GM12891 (cell line): ENCODE measurements around the gene TMEM186. TPM values are rescaled to one million over a fixed set of nuclear protein-coding genes. Genes with fewer than 3 reads are reported as not detected.
"Not testable (repeated sequence)": the region's sequence is repeated elsewhere in the genome, so short reads cannot be mapped to it uniquely, and the experiment has no call there.

Experiments
- DNase-seq: peaks from one replicate; pipeline ENCODE4 v3.0.0; 2011; ENCODE audit warnings: low spot score; ENCODE audit not compliant: insufficient read length
- FAIRE-seq: peaks from 2 replicates; lab custom pipeline; 2011; peaks lifted over from hg19 to GRCh38; lab: Jason Lieb, UNC
- PAX5 ChIP-seq: IDR thresholded peaks from 2 replicates; pipeline ENCODE4 v1.6.1; 2011; ENCODE audit warnings: low read length, moderate library complexity, mild to moderate bottlenecking; ENCODE audit not compliant: insufficient read depth, severe bottlenecking
- POLR2A ChIP-seq: IDR thresholded peaks from 2 replicates; pipeline ENCODE4 v1.6.1; 2011; ENCODE audit warnings: low read depth, low read length, control low read depth
- POLR2AphosphoS5 ChIP-seq: IDR thresholded peaks from 2 replicates; pipeline ENCODE4 v1.6.1; 2011; ENCODE audit warnings: low read depth, low read length, control low read depth
- POU2F2 ChIP-seq: IDR thresholded peaks from 2 replicates; pipeline ENCODE4 v1.6.1; 2011; ENCODE audit warnings: low read depth, mild to moderate bottlenecking, control low read depth, low read length, moderate library complexity
- SPI1 ChIP-seq: IDR thresholded peaks from 2 replicates; pipeline ENCODE4 v1.6.1; 2011; ENCODE audit warnings: low read depth, low read length, control low read depth
- TAF1 ChIP-seq: IDR thresholded peaks from 2 replicates; pipeline ENCODE4 v1.6.1; 2011; ENCODE audit warnings: low read depth, low read length, control low read depth
- polyA plus RNA-seq: library from polyadenylated mRNA; unstranded; fragments of >200 nt; gene quantifications from one replicate; pipeline ENCODE4 v1.2.1, GENCODE V29; 2012; ENCODE audit warnings: low read depth, missing spikeins, inconsistent platforms; ENCODE audit not compliant: missing spikeins

The TMEM186 gene, protein sequence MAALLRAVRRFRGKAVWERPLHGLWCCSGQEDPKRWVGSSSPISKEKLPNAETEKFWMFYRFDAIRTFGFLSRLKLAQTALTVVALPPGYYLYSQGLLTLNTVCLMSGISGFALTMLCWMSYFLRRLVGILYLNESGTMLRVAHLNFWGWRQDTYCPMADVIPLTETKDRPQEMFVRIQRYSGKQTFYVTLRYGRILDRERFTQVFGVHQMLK
- 11.7 TPM for polyA plus RNA-seq

DNA sequence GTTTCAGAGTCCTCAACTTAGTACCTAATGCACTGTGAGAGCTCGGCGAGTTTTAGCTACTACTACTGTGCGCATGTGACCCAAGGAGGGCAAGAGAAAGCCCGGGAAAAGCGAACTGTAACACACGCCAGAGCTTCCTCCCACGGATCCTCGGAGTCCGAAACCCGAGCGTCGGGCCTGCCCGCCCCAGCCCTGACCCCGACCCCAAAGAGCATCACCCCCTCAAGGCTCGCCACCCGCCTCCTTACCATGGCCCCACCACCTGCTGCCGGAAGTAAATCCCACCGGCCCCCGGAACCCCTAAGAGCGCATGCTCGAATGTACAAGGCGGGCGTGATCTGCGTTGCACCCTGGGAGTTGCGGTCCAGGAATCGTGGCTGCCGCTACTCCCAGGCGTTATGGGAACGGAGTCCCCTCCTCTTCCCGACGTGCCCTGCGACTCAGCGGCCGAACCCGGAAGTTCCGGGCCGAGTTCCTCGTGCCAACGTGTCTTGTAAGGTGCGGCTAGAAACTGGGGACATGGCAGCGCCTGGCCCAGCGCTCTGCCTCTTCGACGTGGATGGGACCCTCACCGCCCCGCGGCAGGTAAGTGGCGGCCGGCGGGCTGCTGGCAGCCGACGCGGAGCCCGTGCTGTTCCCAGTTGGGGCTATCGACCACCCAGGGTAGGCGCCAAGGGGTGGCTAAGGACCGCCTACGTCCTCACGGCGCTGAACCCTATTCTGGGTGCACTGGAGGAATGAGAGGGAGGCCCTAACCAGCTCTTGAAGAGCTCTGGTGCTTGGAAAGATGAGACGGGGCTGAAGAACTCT lies at the start of gene TMEM186, which contains the start of gene PMM2:
Gene TMEM186, minus strand, starts transcription at position 276 of the 810 bp plus-strand sequence. Its CDS starts 25 bp downstream, at position 251.
Gene PMM2, plus strand, starts transcription at position 476 of the 810 bp plus-strand sequence. Its CDS starts 44 bp downstream, at position 520.
- DNase-seq: peak; percentile 96
- peak; percentile 97 for FAIRE-seq
- TF ChIP-seq SPI1: peak; percentile 40
- TF ChIP-seq TAF1: peak; percentile 70; the same call in 1 of the 2 replicates
- peak; percentile 72; the same call in 1 of the 2 replicates for TF ChIP-seq POU2F2
- no peak for TF ChIP-seq PAX5
- TF ChIP-seq POLR2A: peak; percentile 86
- TF ChIP-seq POLR2AphosphoS5: peak; percentile 87

DNA sequence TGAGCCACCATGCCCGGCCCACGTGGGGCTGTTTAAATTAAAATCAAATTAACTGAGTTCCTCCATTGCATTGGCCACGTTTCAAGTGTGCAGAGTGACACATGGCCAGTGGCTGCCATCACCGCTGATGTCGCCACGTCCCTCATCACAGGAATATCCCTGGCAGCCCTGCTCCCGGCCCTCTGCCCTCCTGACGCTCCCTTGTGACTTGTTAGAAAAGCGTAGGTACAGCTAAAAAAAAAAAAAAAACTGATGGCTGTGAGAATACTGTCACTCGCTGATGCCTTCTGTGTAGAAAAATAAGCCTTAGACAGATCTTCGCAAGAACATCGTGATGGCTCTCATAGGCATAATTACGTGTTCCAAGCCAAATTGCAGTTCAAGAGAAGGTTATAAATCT lies 49.7 kb upstream of the TMEM186 start:
- TF ChIP-seq POLR2AphosphoS5: no peak
- no peak for TF ChIP-seq TAF1
- no peak for TF ChIP-seq PAX5
- TF ChIP-seq SPI1: no peak
- TF ChIP-seq POU2F2: no peak
- no peak for TF ChIP-seq POLR2A
- no peak for FAIRE-seq
- no peak for DNase-seq

DNA sequence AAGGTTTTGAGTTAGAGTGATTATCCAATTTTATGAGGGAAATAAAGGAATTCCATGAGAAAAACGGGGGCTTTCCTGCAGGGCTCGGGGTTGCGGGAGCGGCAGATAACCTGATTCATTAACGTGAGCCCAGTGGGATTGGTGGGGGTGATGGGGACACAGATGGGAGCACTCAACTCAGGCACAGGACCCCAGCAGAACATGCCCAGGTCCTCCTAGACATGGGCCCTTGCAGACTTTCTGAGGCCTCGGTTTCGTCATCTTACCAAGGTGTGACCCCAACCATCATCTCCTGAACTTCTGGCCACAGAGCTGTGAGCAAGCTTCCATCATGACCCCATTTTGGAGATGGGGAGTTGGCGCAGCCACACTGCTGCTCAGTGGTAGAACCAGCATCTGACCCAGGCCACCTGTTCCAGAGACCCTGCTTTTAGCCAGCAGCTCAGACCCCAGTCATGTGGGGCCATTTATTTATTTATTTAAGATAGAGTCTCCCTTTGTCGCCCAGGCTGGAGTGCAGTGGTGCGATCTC lies 49.0 kb upstream of the TMEM186 start:
- DNase-seq (no peak), FAIRE-seq (no peak)
- TF ChIP-seq TAF1 (no peak), POLR2A (peak; percentile 26; the same call in 1 of the 2 replicates), SPI1 (no peak), POU2F2 (no peak), POLR2AphosphoS5 (no peak)

DNA sequence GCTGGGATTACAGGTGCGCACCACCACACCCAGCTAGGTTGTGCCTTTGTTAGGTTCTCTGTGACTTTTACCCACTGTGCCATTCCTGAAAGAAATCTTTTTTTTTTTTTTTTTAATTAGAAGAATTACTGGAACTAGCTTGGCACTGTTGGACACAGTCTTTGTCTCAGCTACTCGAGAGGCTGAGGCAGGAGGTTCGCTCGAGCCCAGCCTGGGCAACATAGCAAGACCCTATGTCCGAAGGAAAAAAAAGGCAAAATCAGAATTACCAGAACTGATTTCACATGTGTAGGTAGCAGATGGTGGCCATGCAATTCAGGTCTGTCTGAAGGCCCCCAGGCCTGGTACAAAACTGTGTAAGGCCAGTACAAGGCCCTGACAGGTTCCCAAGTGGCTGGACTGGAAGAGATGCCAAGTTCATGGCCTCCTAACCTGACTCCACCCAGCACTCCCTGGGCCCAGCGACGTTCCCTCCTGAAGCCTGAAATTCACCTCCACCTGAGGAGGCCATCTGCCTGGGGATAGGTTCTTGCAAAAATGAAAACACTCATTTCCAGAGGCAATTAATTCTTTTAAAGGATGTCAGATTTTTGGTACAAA lies 48.4 kb upstream of the TMEM186 start:
- FAIRE-seq (no peak), DNase-seq (no peak)
- TF ChIP-seq TAF1: no peak
- no peak for TF ChIP-seq POLR2AphosphoS5
- TF ChIP-seq POLR2A: no peak
- TF ChIP-seq SPI1: no peak
- TF ChIP-seq POU2F2: no peak
- TF ChIP-seq PAX5: no peak

DNA sequence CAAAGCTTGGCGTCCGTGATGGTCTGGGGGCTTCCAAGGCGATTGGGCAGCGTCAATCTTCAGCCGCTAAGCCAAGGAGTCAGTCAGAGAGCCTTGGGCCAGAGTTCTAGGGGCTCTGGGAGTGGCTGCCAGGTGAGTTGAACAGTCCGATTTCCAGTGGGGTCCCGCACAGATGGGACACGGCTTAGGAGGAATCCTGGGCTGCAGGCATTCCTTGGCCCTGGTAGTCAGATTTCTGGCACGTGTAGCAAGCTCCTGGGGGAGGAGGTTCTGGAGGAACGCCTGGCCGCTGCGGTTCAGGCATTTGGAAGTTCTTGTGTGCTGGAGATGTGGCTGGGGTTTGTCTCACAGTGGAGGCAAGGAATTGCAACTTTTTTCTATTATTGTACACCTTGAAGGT lies 45.9 kb upstream of the TMEM186 start:
- FAIRE-seq, DNase-seq: not testable (repeated sequence)

DNA sequence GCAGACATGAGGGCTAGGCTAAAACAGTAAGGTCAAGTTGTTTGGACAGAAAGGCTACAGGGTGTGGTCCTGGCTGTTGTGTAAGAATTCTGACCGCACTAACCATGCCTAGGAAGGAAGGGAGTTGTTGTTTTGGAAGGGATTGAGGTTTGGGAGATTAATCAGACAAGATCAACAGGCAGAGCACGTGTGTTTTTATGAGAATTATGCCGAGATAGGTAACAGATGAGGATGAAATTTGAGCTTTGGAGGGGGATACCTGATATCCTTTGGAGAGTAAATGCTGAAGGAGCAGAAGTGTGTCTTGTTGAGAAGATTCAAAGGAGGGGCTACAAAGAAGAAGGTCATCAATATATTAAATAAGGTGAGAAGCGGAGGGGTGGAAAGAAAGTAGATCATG lies 44.6 kb upstream of the TMEM186 start:
- not testable (repeated sequence) for DNase-seq, FAIRE-seq

DNA sequence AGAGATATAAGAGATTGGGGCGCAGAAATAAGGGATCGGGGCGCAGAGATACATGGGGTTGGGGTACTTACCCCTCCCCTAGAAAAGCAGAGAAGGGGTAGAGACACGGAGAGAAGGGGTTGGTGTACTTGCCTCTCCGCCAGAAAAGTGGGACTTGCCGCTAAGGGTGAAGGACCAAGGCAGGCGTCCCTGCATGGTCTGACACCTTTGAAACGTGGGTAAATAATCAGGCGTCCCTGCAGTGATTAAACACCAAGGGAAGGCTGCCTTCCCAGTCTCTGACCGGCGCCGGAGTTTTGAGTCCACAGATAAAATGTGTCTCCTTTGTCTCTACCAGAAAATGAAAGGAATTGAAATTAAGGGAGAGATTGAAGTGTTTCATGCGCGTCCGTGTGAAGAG lies 40.2 kb upstream of the TMEM186 start:
- not testable (repeated sequence) for DNase-seq, FAIRE-seq

DNA sequence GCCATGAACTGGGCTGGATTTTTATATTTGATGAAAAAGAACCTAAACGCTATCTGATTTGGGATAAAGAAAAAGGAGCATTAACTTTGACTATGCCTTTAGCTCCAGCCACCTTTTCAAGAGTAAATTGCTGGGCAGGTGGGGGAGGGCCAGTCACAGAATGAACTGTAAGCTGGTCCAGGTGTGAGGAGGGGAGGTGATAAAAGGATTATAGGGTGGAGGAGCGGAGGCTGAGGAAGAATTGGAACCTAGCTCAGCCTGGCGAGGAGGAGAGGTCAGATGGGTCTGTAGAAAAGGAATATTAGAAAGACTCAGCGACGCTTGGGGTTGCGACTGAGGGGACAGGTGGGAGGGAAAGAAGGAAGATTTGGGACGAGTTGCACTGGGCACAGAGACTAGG lies 39.4 kb upstream of the TMEM186 start:
- not testable (repeated sequence) for DNase-seq, FAIRE-seq

DNA sequence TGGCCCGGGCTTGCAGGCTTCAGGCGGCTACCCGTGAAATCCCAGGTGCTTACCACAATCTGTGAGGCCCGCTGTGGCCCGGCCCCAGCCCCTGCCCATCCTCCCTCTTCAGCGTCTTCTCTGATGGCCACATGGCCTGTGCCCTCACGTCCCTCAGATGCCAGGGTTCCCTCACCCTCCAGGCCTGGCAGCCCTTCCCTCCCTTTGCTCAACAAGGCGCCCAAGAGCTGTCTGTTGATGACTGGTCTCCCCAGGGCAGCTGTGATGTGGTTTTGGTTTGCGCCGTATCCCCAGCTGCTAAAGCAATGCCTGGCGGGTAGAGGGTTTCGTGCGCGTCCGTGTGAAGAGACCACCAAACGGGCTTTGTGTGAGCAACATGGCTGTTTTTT lies 35.3 kb upstream of the TMEM186 start:
- no peak for DNase-seq
- no peak for TF ChIP-seq SPI1
- no peak for TF ChIP-seq POU2F2
- TF ChIP-seq TAF1: no peak
- TF ChIP-seq POLR2A: no peak
- TF ChIP-seq PAX5: no peak
- TF ChIP-seq POLR2AphosphoS5: no peak
- FAIRE-seq: no peak

DNA sequence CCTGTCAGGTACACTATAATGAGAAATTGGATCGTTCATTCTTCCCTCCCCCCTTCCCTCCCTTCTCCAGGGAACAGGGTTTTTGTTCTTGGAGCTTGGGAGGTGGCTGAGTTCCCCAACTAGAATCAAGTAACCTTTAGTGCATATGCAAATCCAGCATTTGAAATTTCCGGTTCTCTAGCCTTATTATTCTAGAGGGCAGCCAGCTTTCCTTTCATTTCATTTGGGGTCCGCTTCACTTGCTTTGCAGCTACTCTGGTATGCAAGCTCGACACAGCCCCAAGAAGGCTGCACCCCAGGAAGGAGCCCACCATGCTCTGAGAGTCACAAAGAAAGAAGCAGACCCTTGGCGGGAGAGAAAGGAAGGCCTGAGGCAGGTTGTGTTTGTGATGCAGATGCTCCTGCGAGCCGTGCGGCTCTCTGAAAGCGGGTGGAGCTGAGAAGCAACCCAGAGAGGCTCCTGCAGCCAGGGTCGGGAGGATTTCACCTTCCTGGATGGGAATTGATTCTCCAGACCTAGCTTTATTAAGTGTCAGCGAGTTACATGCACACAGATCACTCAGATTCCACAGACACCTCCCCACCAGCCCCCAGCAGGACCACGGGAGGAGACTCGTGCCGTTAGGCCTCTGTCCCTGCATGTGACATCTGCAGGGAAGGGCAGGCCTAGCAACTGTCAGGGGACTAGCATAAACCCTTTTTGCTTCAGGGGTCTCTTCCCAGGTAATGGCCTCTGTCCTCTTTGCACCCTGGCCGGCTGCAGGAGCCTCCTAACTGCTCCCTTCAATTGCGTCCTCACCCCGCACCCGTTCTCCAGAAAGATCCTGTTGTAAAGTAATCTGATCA lies 34.7 kb upstream of the TMEM186 start:
- peak; percentile 41; the same call in 1 of the 2 replicates for TF ChIP-seq POU2F2
- no peak for TF ChIP-seq SPI1
- TF ChIP-seq POLR2AphosphoS5: 0 out of 2 replicates have a peak, but pooled peaks have one; percentile 36
- no peak for FAIRE-seq
- no peak for DNase-seq
